HG03565 (cell line): ENCODE measurements around the gene ACP5.
A peak's percentile ranks its signal among the peaks of the same experiment; 100 is the strongest.
"Not testable (repeated sequence)": the region's sequence is repeated elsewhere in the genome, so short reads cannot be mapped to it uniquely, and the experiment has no call there.

Experiments used
- ATAC-seq: cut with Tn5 transposase; IDR thresholded peaks from one replicate; pipeline ENCODE4 v1.9.1; 2021; ENCODE audit warnings: mild to moderate bottlenecking, moderate library complexity; ENCODE audit not compliant: unreplicated experiment

ACP5 gene

GRCh38 chr19:11580116-11580515, 2.7 kb upstream of the ACP5 start:
- no peak for ATAC-seq

DNA sequence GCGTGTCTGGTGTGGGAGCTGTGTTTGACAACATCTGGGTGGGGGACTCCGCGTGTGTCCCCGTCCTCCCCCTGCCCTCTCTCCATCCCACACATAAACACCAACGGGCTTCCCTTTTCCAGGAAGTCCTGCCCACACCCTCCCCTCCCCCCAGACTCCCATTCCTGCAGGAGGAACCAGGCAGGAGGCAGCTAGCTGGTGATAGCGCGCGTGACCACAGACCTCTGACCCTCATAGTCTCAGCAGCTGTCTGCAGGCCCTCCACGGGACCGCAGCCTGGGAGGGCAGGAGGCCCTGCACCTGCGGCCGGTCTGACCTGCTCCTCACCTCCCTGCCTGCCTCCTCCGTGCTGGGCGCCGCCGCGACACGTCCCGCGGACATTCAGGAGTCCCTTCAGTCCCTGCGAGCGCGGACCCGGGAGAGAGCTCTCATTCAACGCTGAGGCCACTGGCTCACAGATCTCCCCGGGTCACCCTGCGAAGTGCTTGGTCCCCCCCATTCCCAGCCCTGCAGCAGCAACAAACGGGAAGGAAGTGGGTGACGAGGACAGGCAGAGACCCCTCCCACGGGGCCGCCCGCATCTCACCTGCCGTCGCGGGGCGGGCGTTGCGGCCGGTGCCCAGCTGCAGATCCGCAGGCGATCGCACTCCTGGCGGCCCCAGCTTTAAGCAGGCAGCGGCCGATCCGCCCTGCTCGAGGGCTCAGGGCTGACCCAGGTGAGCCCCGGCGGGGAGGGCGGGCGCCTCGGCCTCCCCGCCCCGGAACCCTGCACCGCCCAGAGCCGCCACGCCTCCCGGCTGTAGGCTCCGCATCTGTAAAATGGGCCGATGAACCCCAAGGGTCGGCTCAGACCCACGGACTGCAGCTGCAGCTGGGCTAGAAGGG, 1.1 kb upstream of the ACP5 start:
- no peak for ATAC-seq

- no peak for ATAC-seq
Observed at GRCh38 chr19:11576227-11576626, 1.2 kb downstream of the ACP5 start.

- no peak for ATAC-seq
Observed at GRCh38 chr19:11574689-11575088, 2.8 kb downstream of the ACP5 start.

- not testable (repeated sequence) for ATAC-seq
Observed at GRCh38 chr19:11573763-11574162, 3.7 kb downstream of the ACP5 start.

DNA sequence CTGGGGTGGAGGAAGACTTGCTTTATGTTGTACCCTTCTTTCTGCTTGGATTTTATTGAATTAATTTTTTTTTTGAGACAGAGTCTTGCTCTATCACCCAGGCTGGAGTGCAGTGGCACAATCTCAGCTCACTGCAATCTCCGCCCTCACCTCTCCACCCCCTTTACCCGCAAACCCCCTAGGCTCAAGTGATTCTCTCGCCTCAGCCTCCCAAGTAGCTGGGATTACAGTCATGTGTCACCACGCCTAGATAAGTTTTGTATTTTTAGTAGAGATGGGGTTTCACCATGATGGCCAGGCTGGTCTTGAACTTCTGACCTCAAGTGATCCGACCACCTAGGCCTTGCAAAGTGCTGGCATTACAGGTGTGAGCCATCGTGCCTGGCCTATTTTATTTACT, 4.1 kb downstream of the ACP5 start:
- not testable (repeated sequence) for ATAC-seq

DNA sequence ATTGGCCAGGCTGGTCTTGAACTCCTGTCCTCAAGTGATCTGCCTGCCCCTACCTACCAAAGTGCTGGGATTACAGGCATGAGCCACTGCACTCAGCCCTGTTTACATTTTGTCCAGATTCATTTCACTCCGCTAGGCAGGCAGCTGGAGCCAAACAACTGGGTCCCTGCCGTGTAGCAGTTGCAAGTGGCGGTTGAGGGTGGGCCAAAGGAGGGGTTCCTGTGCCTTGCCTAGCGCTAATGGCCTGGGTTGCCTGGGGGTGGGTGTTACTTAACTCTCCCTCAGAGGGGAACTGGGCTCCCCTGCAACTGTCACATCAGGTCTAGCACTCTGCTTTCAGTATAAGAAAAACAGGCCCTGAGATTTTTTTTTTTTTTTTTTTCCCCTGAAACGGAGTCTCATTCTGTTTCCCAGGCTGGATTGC, 7.4 kb downstream of the ACP5 start:
- ATAC-seq, result no peak

DNA sequence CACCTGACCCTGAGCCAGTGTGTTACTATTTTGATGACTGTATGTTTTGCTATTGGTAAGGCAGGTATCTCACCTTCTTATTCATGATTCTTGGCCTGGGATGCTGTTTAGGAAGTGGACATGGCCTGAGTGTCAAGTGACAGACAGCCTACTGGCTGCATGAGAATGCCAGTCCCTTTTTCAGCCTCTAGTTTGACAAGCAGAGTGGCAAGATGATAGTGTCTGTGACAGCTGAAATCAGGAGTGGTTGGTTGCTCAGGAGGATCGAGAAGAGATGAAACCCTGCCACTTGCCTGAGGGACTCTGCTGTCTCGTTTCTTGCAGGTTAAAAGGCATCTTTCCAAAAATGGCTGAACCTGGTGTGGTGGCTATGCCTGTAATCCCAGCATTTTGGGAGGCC, 11.3 kb downstream of the ACP5 start:
- no peak for ATAC-seq

GRCh38 chr19:11565649-11565980, 11.8 kb downstream of the ACP5 start:
- ATAC-seq, result not testable (repeated sequence)

DNA sequence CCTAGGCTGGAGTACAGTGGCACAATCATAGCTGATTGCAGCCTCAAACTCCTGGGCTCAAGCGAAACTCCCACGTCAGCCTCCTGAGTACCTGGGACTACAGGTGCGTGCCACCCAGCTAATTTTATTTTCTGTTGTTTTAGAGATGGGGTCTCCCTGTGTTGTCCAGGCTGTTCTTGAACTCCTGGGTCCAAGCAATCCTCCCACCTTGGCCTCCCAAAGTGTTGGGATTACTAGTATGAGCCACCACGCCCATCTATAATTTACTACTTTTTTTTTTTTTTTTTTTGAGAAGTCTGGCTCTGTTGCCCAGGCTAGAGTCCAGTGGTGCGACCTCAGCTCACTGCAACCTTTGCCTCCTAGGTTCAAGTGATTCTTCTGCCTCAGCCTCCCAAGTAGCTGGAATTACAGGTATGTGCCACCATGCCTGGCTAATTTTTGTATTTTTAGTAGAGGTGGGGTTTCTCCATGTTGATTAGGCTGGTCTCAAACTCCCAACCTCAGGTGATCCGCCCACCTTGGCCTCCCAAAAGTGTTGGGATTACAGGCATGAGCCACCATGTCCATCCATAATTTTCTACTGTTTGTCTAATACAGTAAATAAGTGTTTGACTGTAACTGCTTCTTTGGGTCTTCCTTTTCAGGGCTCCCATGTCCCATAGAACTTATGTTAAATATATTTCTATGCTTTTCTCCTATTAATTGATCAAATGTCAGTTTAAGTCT, 13.2 kb downstream of the ACP5 start:
- ATAC-seq, result not testable (repeated sequence)

- ATAC-seq, result no peak
Observed at GRCh38 chr19:11563532-11563931, 13.9 kb downstream of the ACP5 start.

DNA sequence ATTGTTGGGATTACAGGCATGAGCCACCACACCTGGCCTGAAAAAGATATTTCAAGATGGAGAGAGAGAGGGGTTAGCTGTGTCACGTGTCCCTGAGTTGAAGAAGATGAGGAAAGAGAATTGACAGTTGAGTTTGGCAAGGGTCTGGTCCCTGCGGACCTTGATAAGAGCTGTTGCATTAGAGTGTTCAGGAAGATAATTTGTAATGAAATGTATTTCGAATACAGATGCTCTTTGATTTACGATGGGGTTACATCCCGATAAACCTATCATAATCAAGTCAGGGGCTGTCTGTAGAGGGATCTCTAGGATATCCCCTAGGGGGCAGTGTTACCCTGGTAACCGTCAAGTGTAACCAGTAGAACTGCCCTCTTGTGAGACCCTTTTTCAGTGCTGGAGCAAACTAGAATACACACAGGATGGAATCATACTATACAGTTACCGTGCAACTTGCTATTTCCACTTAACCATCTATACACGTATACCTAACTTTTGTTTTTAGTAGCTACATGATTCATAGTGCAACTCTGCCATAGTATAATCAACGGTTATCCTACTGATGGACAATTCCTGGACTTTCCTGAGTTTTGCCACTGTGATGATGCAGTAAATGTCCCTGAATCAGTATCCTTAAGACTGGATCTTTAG, 16.9 kb downstream of the ACP5 start:
- ATAC-seq, result no peak

DNA sequence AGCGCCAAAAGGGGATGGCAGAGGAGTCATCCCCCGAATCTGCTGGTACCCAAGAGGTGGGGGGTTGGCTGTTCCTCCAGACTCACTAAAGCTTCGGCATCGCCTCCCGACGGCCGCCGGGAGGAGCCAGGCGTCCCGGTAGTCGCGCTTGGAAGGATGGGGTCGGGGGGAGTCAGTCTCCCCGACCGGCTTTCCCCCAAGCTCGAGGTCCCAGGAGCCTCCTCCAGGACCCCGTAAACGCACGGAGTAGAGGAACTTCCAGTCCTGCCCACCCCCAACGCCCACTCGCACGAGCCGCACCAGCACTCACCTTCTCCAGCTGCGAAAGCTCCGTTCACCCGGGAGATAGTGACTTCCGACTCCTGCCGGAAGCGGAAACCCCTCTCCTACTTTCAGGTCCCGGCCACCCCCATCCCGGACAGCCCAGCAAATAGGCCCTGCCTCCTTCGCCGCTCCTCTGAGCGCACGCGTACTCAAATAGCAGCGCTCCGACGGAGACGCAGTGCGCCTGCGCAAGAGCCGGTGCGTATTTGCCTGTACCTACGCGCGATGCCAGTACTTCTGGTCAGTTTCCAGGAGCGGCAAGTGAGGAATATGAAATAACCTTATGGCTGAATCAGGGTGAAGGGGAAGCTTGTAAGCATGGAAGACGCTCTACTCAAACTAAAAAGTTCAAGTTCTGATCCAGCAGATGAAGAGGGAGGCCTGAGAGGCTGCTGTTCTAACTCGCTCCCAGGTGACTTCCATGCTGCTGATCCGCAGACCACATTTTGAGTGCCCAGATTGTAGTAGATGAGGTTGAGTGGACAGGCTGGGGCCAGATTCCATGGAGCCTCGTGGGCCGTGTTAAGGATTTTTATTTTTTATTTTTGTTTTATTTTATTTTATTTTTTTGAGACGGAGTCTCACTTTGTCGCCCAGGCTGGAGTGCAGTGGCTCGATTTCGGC, 18.3 kb downstream of the ACP5 start, which contains the start of gene ELOF1:
TSS of gene ELOF1 (minus strand) at position 350 of the 948 bp plus-strand sequence. CDS start 4,883 bp downstream, outside the sequence.
- ATAC-seq, result peak; percentile 75

DNA sequence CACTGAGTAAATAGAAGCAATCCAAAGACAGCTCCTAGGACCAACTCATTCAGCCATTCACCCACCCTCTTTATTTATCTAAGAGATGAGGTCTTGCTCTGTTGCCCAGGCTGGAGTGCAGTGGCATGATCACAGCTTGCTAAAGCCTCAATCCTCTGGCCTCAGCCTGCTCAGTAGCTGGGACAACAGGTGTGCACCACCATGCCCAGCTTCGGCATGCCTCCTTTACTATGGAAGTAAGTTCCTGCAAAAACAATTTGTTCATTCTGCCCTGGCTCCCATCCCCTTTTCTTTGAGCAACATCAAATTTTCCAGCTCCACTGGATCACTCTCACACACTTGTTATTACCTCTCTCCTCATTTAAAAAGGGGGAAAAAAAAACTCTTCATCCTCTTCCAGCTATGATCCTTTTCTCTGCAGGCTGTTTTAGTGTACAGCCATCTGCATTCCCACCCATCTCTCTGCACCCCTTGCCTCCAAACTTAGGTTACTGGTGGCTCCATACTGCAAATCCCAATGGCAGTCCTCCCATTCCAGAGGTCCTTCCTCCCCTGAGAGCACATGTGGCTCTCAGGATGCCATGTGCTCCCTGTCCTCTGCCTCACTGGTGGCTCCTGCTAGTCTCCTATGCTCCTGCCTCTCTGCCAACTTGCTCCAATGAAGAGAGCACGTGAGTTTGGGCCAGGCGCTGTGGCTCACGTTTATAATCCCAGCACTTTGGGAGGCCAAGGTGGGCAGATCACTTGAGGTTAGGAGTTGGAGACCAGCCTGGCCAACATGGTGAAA, 20.6 kb downstream of the ACP5 start:
- no peak for ATAC-seq

- ATAC-seq, result no peak
Observed at GRCh38 chr19:11555246-11555645, 22.2 kb downstream of the ACP5 start.

DNA sequence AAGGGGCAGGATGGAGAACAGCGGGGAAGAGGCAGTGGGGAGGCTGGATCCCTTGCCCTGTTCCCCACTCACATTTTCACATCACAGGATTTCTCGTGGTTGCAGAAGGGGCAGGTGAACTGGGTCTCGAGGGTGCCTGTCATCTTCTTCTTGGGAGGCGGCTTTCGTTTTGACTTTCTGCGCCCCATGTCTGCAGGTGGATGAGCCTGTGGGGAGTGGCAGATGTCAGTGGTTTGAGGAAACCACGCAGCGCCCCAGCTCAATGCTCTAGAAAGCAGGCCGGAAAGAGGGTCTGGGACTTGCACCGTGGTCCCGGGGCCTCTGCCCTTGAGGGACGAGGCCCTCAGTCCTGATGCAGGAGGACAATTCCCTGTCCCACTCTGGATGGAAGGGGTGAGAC, 23.3 kb downstream of the ACP5 start:
- no peak for ATAC-seq

GRCh38 chr19:11552666-11553372, 24.6 kb downstream of the ACP5 start:
- ATAC-seq, result no peak

DNA sequence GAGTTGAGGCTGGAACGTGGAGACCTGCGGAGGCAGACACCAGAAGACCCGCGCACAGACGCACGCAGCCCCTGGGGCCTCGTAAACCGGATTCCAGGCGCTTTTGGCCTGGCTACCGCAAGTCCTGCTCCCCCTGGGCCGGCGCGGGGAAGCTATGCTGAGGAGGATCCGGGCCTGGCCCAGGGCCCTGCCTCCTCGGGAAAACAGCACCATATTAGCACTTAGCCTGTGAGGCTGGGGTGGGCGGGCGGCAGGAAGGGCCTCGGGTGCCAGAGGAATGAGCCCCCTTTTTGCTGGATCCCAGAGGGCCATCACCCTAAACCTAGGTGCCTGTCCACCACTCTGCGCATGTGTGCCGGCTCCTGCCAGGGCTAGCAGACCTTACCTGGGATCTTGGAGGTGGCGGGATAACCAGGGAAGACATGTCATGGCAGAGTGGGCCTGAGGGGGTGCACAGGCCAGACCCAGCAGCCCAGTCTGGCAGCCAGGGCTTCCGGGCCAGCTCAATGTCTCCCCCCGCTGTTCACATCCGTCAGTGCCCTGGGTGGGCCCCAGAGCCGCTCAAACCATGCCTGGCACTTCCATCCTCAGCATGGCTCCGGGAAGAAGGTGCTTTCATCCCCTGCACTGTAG, 25.7 kb downstream of the ACP5 start:
- ATAC-seq, result no peak

DNA sequence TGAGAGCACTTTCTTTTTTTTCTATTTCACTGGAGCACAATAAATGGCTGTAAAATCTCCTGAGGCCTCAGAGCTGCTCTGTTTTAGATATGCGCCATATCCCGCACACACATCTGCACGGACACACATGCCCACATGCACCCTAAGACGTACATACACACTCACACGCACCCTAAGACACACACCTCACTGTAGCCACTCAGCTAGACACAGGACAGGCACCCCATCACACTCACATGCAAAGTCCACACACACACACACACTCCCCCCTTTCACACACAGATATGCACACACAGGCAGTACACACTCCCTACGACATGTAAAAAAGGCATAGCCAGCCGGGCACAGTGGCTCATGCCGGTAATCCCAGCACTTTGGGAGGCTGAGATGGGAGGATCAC, 27.2 kb downstream of the ACP5 start:
- no peak for ATAC-seq
